ENCODE data around the gene SEMA3A. TPM values are rescaled to one million over a fixed set of nuclear protein-coding genes. Genes with fewer than 3 reads are reported as not detected.

Gene SEMA3A
- total and polyA plus RNA-seq, 2 donors (not counting 1 experiment from before 2014, with no cell fraction given): 45.2 to 60.8 TPM

GRCh38 chr7:84002348-84002747 lies 192.2 kb downstream of the SEMA3A start:
- no peaks in the 10 kb centered on the region for H3K79me2 ChIP-seq (ENCODE audit: control insufficient read depth, insufficient read depth, low read length)
- TF ChIP-seq CTCF (conservative IDR thresholded peaks at IDR 0.05 in 1 of 2, IDR thresholded peaks at IDR 0.05 in 1 of 2; ENCODE audit: low read depth in 1 of 2, low read length in 2 of 2): no peak
- TF ChIP-seq EZH2 (IDR thresholded peaks at IDR 0.05; ENCODE audit: low read length, missing control alignments): no peak
- H4K20me1 ChIP-seq (ENCODE audit: control insufficient read depth, extremely low read depth, insufficient read depth, low read length): no peaks in the 10 kb centered on the region
- no peak overlapping the region for H2AFZ ChIP-seq (ENCODE audit: low read length)
- no peak overlapping the region for H3K9ac ChIP-seq (ENCODE audit: insufficient read depth, low read length)
- H3K36me3 ChIP-seq (ENCODE audit: control insufficient read depth, insufficient read depth, low read length): peaks cover 3% of the 10 kb centered on the region
- no peak overlapping the region for H3K4me2 ChIP-seq (ENCODE audit: extremely low read depth, insufficient read depth, low read length)
- H3K4me1 ChIP-seq (ENCODE audit: control insufficient read depth, extremely low read depth, insufficient read depth, low read length): no peaks in the 10 kb centered on the region
- H3K4me3 ChIP-seq (replicated peaks in 1 of 4; ENCODE audit: control extremely low read depth in 1 of 4, insufficient read depth in 1 of 4, low read depth in 3 of 4, low read length in 4 of 4): no peak overlapping the region
- no peaks in the 10 kb centered on the region for H3K9me3 ChIP-seq (ENCODE audit: control insufficient read depth, insufficient read depth, low read depth, low read length)
- no peak for DNase-seq (ENCODE audit: low read depth in 2 of 2)
- no peak overlapping the region for H3K27ac ChIP-seq (ENCODE audit: insufficient read depth, low read length)
- H3K27me3 ChIP-seq (ENCODE audit: control insufficient read depth, insufficient read depth, low read length): no peaks in the 10 kb centered on the region

- H3K9ac ChIP-seq (ENCODE audit: insufficient read depth, low read length): no peak overlapping the region
- H3K9me3 ChIP-seq (ENCODE audit: control insufficient read depth, insufficient read depth, low read depth, low read length): no peaks in the 10 kb centered on the region
- no peaks in the 10 kb centered on the region for H4K20me1 ChIP-seq (ENCODE audit: control insufficient read depth, extremely low read depth, insufficient read depth, low read length)
- H3K4me1 ChIP-seq (ENCODE audit: control insufficient read depth, extremely low read depth, insufficient read depth, low read length): no peaks in the 10 kb centered on the region
- H3K27ac ChIP-seq (ENCODE audit: insufficient read depth, low read length): no peak overlapping the region
- H3K27me3 ChIP-seq (ENCODE audit: control insufficient read depth, insufficient read depth, low read length): no peaks in the 10 kb centered on the region
- no peak overlapping the region for H2AFZ ChIP-seq (ENCODE audit: low read length)
- H3K79me2 ChIP-seq (ENCODE audit: control insufficient read depth, insufficient read depth, low read length): no peaks in the 10 kb centered on the region
- no peak overlapping the region for H3K4me3 ChIP-seq (replicated peaks in 1 of 4; ENCODE audit: control extremely low read depth in 1 of 4, insufficient read depth in 1 of 4, low read depth in 3 of 4, low read length in 4 of 4)
- DNase-seq (ENCODE audit: low read depth in 2 of 2): peak in 1 of 2 donors; percentile 75
- no peak for TF ChIP-seq CTCF (conservative IDR thresholded peaks at IDR 0.05 in 1 of 2, IDR thresholded peaks at IDR 0.05 in 1 of 2; ENCODE audit: low read depth in 1 of 2, low read length in 2 of 2)
- no peak for TF ChIP-seq EZH2 (IDR thresholded peaks at IDR 0.05; ENCODE audit: low read length, missing control alignments)
- peaks cover 1% of the 10 kb centered on the region for H3K36me3 ChIP-seq (ENCODE audit: control insufficient read depth, insufficient read depth, low read length)
- H3K4me2 ChIP-seq (ENCODE audit: extremely low read depth, insufficient read depth, low read length): no peak overlapping the region
Measured at GRCh38 chr7:83996879-83997278, 197.7 kb downstream of the SEMA3A start.

- H3K27ac ChIP-seq (ENCODE audit: insufficient read depth, low read length): no peak overlapping the region
- no peaks in the 10 kb centered on the region for H3K9me3 ChIP-seq (ENCODE audit: control insufficient read depth, insufficient read depth, low read depth, low read length)
- TF ChIP-seq EZH2 (IDR thresholded peaks at IDR 0.05; ENCODE audit: low read length, missing control alignments) (no peak), CTCF (conservative IDR thresholded peaks at IDR 0.05 in 1 of 2, IDR thresholded peaks at IDR 0.05 in 1 of 2; ENCODE audit: low read depth in 1 of 2, low read length in 2 of 2) (no peak)
- no peak overlapping the region for H2AFZ ChIP-seq (ENCODE audit: low read length)
- DNase-seq (ENCODE audit: low read depth in 2 of 2): no peak
- no peaks in the 10 kb centered on the region for H3K27me3 ChIP-seq (ENCODE audit: control insufficient read depth, insufficient read depth, low read length)
- no peaks in the 10 kb centered on the region for H4K20me1 ChIP-seq (ENCODE audit: control insufficient read depth, extremely low read depth, insufficient read depth, low read length)
- H3K79me2 ChIP-seq (ENCODE audit: control insufficient read depth, insufficient read depth, low read length): no peaks in the 10 kb centered on the region
- no peak overlapping the region for H3K9ac ChIP-seq (ENCODE audit: insufficient read depth, low read length)
- no peaks in the 10 kb centered on the region for H3K36me3 ChIP-seq (ENCODE audit: control insufficient read depth, insufficient read depth, low read length)
- H3K4me1 ChIP-seq (ENCODE audit: control insufficient read depth, extremely low read depth, insufficient read depth, low read length): no peaks in the 10 kb centered on the region
- no peak overlapping the region for H3K4me2 ChIP-seq (ENCODE audit: extremely low read depth, insufficient read depth, low read length)
- H3K4me3 ChIP-seq (replicated peaks in 1 of 4; ENCODE audit: control extremely low read depth in 1 of 4, insufficient read depth in 1 of 4, low read depth in 3 of 4, low read length in 4 of 4): no peak overlapping the region
Measured at GRCh38 chr7:83987764-83988163, 206.8 kb downstream of the SEMA3A start.
